Mucosa of descending colon (tissue), 3 donors: Measurements from ENCODE around the gene ACOT11. TPM values are rescaled to one million over a fixed set of nuclear protein-coding genes. Genes with fewer than 3 reads are reported as not detected.
"Not testable (repeated sequence)": the region's sequence is repeated elsewhere in the genome, so short reads cannot be mapped to it uniquely, and the experiment has no call there.

Experiments used
- ATAC-seq: fragments of 200-7000 bp; cut with Tn5 transposase; one replicate; pipeline ENCODE4 v1.9.1; 2020; ENCODE audit warnings: mild to moderate bottlenecking, moderate library complexity
- DNase-seq, 3 donors: peaks; one replicate each; pipeline ENCODE4 v3.0.0-alpha.2; 2020
- H3K36me3 ChIP-seq: fragments of 200-600 bp; one replicate; pipeline ENCODE4 v1.8.0; 2021; ENCODE audit warnings: low read depth, mild to moderate bottlenecking
- H3K4me1 ChIP-seq: fragments of 200-600 bp; one replicate; pipeline ENCODE4 v1.8.0; 2021; ENCODE audit warnings: low read depth, mild to moderate bottlenecking
- H3K4me3 ChIP-seq: fragments of 200-600 bp; one replicate; pipeline ENCODE4 v1.8.0; 2021; ENCODE audit warnings: mild to moderate bottlenecking
- H3K9me3 ChIP-seq: fragments of 200-600 bp; one replicate; pipeline ENCODE4 v1.8.0; 2021; ENCODE audit warnings: mild to moderate bottlenecking
- intact Hi-C, 2 donors: fragments of 100-400 bp; cut with DNase I in 1 of 2; cut with micrococcal nuclease in 1 of 2; formaldehyde crosslinking; loops; one replicate each; pipeline versions ENCODE4 v1.11.0 to v1.11.1; 2022; cut with DNase I, micrococcal nuclease
- total RNA-seq, 3 donors: library from RNA; stranded (reverse); fragmentation: NEBNext Ultra II Directional in 2 of 3; extraction: Animal tissue kit (Norgen Biotek cat#: 25700) in 2 of 3; gene quantifications; one replicate each; pipeline versions ENCODE4 v1.2.1 to v1.2.4, GENCODE V29; 2021 to 2023
- TF ChIP-seq, protein P1 (sequence below): fragments of 200-600 bp; IDR thresholded peaks from one replicate; pipeline ENCODE4 v1.8.0; 2022; ENCODE audit warnings: antibody characterized with exemption, mild to moderate bottlenecking
- donor health status: DM: no; HTN: no; CAD: no; lungs with moderate emphysema.
- donor health status: DM: no; HTN: no; CAD: no.
- donor health status: DM: no; HTN: yes; CAD: no.

Gene ACOT11
- total RNA-seq, 3 donors from 2014 or later = 54.7 to 122 (median 62.2) TPM

- H3K36me3 ChIP-seq = no peaks in the 10 kb centered on the region
- intact Hi-C loops = loop anchor here in 1 of 2 donors (10.0 kb wide), 1 partner anchor 303 kb away; the partner anchor contains the start of gene TTC22
- ATAC-seq (no peak), DNase-seq (no peak)
- TF ChIP-seq, protein P1, sequence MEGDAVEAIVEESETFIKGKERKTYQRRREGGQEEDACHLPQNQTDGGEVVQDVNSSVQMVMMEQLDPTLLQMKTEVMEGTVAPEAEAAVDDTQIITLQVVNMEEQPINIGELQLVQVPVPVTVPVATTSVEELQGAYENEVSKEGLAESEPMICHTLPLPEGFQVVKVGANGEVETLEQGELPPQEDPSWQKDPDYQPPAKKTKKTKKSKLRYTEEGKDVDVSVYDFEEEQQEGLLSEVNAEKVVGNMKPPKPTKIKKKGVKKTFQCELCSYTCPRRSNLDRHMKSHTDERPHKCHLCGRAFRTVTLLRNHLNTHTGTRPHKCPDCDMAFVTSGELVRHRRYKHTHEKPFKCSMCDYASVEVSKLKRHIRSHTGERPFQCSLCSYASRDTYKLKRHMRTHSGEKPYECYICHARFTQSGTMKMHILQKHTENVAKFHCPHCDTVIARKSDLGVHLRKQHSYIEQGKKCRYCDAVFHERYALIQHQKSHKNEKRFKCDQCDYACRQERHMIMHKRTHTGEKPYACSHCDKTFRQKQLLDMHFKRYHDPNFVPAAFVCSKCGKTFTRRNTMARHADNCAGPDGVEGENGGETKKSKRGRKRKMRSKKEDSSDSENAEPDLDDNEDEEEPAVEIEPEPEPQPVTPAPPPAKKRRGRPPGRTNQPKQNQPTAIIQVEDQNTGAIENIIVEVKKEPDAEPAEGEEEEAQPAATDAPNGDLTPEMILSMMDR = no peak
- H3K9me3 ChIP-seq = peaks cover 6% of the 10 kb centered on the region
- H3K4me3 ChIP-seq = no peak overlapping the region
- H3K4me1 ChIP-seq = peaks cover 14% of the 10 kb centered on the region
Observed at GRCh38 chr1:54501849-54502248, 46.2 kb upstream of the ACOT11 start.

- TF ChIP-seq, protein P1 = no peak
- Histone ChIP-seq H3K4me3 (no peak overlapping the region), H3K4me1 (peaks cover 14% of the 10 kb centered on the region), H3K36me3 (no peaks in the 10 kb centered on the region), H3K9me3 (peaks cover 6% of the 10 kb centered on the region)
- intact Hi-C loops = loop anchor here in 1 of 2 donors (10.0 kb wide), 1 partner anchor 302 kb away; the partner anchor contains the start of gene TTC22
- no peak for DNase-seq
- ATAC-seq = no peak
Observed at GRCh38 chr1:54502342-54502741, 45.7 kb upstream of the ACOT11 start.

DNA sequence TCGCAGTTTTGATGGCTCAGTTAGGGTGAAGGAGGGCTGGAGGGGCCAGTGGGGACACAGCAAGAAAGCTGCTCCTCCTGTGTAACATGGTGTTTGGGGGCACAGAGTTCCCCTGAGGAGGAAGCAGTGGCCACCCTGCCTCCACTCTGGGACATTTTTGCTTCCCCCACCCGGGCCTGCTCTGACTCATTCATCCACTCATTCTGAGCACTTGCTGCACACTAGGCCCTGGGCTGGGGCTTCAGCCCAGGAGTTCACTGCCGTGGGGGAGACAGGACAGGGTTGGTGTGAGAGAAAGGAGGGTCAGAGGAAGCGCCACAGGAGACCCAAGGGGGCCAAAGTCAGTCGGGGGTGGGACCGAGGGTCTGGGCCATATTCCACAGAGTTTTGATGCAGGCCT is 41.4 kb upstream of the ACOT11 start:
- intact Hi-C loops = loop anchor here in 1 of 2 donors (10.0 kb wide), 1 partner anchor 298 kb away; the partner anchor contains the start of gene TTC22
- no peak overlapping the region for H3K4me3 ChIP-seq
- no peaks in the 10 kb centered on the region for H3K36me3 ChIP-seq
- TF ChIP-seq, protein P1 = no peak
- no peak for DNase-seq
- ATAC-seq = no peak
- no peaks in the 10 kb centered on the region for H3K4me1 ChIP-seq
- H3K9me3 ChIP-seq = no peaks in the 10 kb centered on the region

DNA sequence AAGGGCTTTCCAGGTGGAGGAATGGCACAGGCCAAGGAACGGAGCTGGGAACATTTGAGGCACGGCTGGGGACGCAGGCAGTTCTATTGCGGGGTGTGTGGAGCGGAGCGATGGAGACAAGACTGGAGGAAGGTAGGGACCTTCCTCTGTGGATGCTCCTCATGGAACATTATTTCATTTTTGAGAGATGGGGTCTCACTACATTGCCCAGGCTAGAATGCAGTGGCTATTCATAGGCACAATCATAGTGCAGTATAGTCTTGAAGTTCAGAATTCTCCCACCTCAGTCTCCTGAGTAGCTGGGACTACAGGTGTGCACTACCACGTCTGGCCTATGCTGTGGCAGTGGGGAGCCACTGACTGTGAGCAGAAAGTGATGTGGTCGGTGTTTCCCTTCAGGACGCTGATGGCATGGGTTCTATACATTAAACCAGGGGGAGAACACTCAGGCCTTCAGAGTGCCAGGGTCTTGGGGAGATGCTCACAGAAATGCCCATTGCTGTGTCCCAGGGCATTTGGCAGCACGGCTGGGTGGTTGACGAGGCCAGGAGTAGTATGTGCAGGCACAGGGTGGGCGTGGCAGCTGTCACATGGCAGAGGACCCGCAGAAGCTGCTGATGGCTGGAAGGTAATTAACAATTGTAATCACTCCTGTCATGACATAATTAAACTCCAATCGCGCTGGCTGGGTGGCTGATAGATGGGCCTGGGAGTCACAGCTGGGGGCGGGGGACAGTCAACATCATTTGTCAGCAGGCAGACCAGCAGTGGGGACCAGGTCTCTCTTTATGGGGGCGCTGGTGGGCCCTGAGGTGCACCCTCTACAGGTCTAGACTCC is 40.8 kb upstream of the ACOT11 start:
- Histone ChIP-seq H3K9me3 (no peaks in the 10 kb centered on the region), H3K4me3 (no peak overlapping the region), H3K4me1 (no peaks in the 10 kb centered on the region), H3K36me3 (no peaks in the 10 kb centered on the region)
- intact Hi-C loops = loop anchor here in 1 of 2 donors (10.0 kb wide), 1 partner anchor 298 kb away; the partner anchor contains the start of gene TTC22
- DNase-seq = no peak
- peak; percentile 15 for ATAC-seq
- TF ChIP-seq, protein P1 = no peak

DNA sequence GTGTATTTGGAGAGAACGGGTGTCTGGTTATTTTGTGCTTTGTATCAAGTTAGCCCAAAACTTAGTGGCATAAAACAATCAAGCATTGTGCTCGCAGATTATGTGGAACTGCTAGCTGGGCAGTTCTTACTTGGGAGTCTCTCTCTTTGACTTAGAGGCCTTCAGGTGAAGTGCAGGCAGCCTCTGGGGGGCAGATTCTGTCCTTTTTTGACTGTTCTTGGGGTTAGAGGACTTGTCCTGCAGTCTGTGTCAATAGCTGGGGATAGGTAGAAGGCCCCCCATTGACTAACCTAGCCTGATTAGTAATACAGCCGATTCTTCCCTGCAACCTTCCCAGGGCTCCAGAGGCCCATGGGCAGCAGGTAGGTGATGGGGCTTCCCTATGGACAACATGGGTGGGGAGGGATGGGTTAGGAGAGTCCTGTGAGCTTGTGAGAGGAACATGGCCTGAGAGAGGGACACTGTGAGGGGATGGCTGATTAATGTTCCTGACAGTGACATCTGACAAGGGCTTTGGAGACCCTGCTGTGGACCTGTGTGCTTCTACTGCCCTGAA is 37.2 kb upstream of the ACOT11 start:
- intact Hi-C loops = no loop called here
- no peak overlapping the region for H3K4me3 ChIP-seq

GRCh38 chr1:54513921-54514580 is 34.0 kb upstream of the ACOT11 start:
- DNase-seq, intact Hi-C loops, ATAC-seq, H3K4me3 ChIP-seq, H3K36me3 ChIP-seq, H3K9me3 ChIP-seq, H3K4me1 ChIP-seq: not testable (repeated sequence)

More for the DNA sequence above, 37.2 kb upstream of the ACOT11 start:
- Histone ChIP-seq H3K9me3 (no peaks in the 10 kb centered on the region), H3K4me1 (no peaks in the 10 kb centered on the region), H3K36me3 (no peaks in the 10 kb centered on the region)
- TF ChIP-seq, protein P1 = no peak
- DNase-seq (no peak), ATAC-seq (no peak)
